H1 (cell line): ENCODE measurements around the gene FRAT2. TPM values are rescaled to one million over a fixed set of nuclear protein-coding genes. Genes with fewer than 3 reads are reported as not detected.
A peak's percentile ranks its signal among the peaks of the same experiment; 100 is the strongest.
"Not testable (repeated sequence)": the region's sequence is repeated elsewhere in the genome, so short reads cannot be mapped to it uniquely, and the experiment has no call there.

Experiments used
- CTCF ChIA-PET: fragments of 300-600 bp; sonication (Branson Sonifier 250); formaldehyde crosslinking; loops from one replicate; lab custom pipeline; 2021; ENCODE audit not compliant: partially characterized antibody; lab: Charles Lee
- POLR2A ChIA-PET: fragments of 300-600 bp; sonication (Branson Sonifier 250); formaldehyde crosslinking; loops from one replicate; lab custom pipeline; 2021; ENCODE audit warnings: inconsistent platforms; ENCODE audit not compliant: partially characterized antibody; lab: Charles Lee
- DNase-seq, 2 experiments: peaks; one replicate each; pipeline versions ENCODE4 v3.0.0 to v3.0.0-alpha.2; 2010 to 2022; ENCODE audit warnings: low spot score in 2 of 2, low read depth in 1 of 2, mixed read lengths in 1 of 2
- FAIRE-seq: peaks from 2 replicates; lab custom pipeline; 2011; peaks lifted over from hg19 to GRCh38; lab: Jason Lieb, UNC
- H2AFZ ChIP-seq: 2 replicates; pipeline ENCODE4 v1.8.1; 2012; ENCODE audit warnings: low read length, inconsistent platforms
- H2AK5ac ChIP-seq: 2 replicates; pipeline ENCODE4 v1.6.1; 2013; ENCODE audit warnings: low read depth, low read length
- H2BK120ac ChIP-seq: replicated peaks from 2 replicates; pipeline ENCODE3; 2013; ENCODE audit warnings: low read depth, low read length, inconsistent platforms
- H2BK12ac ChIP-seq: 2 replicates; pipeline ENCODE4 v1.6.1; 2013; ENCODE audit warnings: low read depth, low read length
- H2BK15ac ChIP-seq: 2 replicates; pipeline ENCODE4 v1.6.1; 2013; ENCODE audit warnings: low read length
- H2BK20ac ChIP-seq: 2 replicates; pipeline ENCODE4 v1.6.1; 2013; ENCODE audit warnings: low read length
- H2BK5ac ChIP-seq: 2 replicates; pipeline ENCODE4 v1.6.1; 2013; ENCODE audit warnings: low read depth, low read length
- H3K14ac ChIP-seq: 2 replicates; pipeline ENCODE4 v1.6.1; 2013; ENCODE audit warnings: inconsistent platforms; ENCODE audit not compliant: insufficient read length
- H3K18ac ChIP-seq: 2 replicates; pipeline ENCODE4 v1.6.1; 2013; ENCODE audit warnings: low read length; ENCODE audit errors: extremely low read depth
- H3K23ac ChIP-seq: 2 replicates; pipeline ENCODE4 v1.6.1; 2013; ENCODE audit warnings: inconsistent platforms; ENCODE audit not compliant: insufficient read length
- H3K23me2 ChIP-seq: 2 replicates; pipeline ENCODE4 v1.6.1; 2013; ENCODE audit warnings: low read depth, low read length
- H3K27ac ChIP-seq: 2 replicates; pipeline ENCODE4 v1.6.1; 2011; ENCODE audit warnings: low read depth, low read length, inconsistent platforms
- H3K27me3 ChIP-seq, 4 experiments: replicated peaks in 1 of 4; 1 replicate in 1 of 4; 2 replicates in 3 of 4; pipeline versions ENCODE4 v1.6.1 to v1.8.1; 2011 to 2013; ENCODE audit warnings: low read length in 3 of 4, mild to moderate bottlenecking in 3 of 4, inconsistent platforms in 2 of 4, mixed read lengths in 2 of 4, moderate library complexity in 1 of 4; ENCODE audit not compliant: control insufficient read depth in 3 of 4, insufficient read depth in 3 of 4; ENCODE audit errors: extremely low read depth in 1 of 4
- H3K36me3 ChIP-seq, 4 experiments: 2 replicates each; pipeline versions ENCODE4 v1.6.1 to v1.8.1; 2011 to 2013; ENCODE audit warnings: mild to moderate bottlenecking in 4 of 4, low read length in 3 of 4, moderate library complexity in 2 of 4, control low read depth in 1 of 4, inconsistent platforms in 1 of 4; ENCODE audit not compliant: insufficient read depth in 4 of 4, control insufficient read depth in 2 of 4
- H3K4ac ChIP-seq: replicated peaks from 2 replicates; pipeline ENCODE3; 2013; ENCODE audit warnings: low read length, low read depth, mixed read lengths, inconsistent platforms; ENCODE audit not compliant: insufficient read length
- H3K4me1 ChIP-seq, 4 experiments: replicated peaks in 1 of 4; 1 replicate in 1 of 4; 2 replicates in 3 of 4; pipeline versions ENCODE4 v1.6.1 to v1.8.1; 2011 to 2013; ENCODE audit warnings: low read length in 3 of 4, inconsistent platforms in 2 of 4, mixed read lengths in 1 of 4; ENCODE audit not compliant: insufficient read depth in 4 of 4, control insufficient read depth in 3 of 4
- H3K4me2 ChIP-seq, 2 experiments: 2 replicates each; pipeline versions ENCODE4 v1.6.1 to v1.8.1; 2011 to 2013; ENCODE audit warnings: low read depth in 2 of 2, low read length in 2 of 2, control low read depth in 1 of 2, inconsistent platforms in 1 of 2, mild to moderate bottlenecking in 1 of 2; ENCODE audit not compliant: insufficient read depth in 1 of 2
- H3K4me3 ChIP-seq, 4 experiments: fragments of 200-600, 300-600 bp in 1 of 4; sonication (generic), shearing (Covaris generic), sonication (Bioruptor Twin) in 1 of 4; 2 replicates each; pipeline versions ENCODE4 v1.5.1 to v1.8.1; 2011 to 2016; ENCODE audit warnings: low read length in 4 of 4, low read depth in 3 of 4, control low read depth in 2 of 4, inconsistent platforms in 2 of 4, mild to moderate bottlenecking in 2 of 4, mixed read lengths in 1 of 4, moderate library complexity in 1 of 4; ENCODE audit not compliant: insufficient read depth in 2 of 4; ENCODE audit errors: extremely low read depth in 1 of 4
- H3K56ac ChIP-seq: replicated peaks from 2 replicates; pipeline ENCODE3; 2013; ENCODE audit warnings: low read depth, mild to moderate bottlenecking, mixed read lengths, low read length, inconsistent platforms; ENCODE audit not compliant: insufficient read length
- H3K79me1 ChIP-seq: 2 replicates; pipeline ENCODE4 v1.6.1; 2013; ENCODE audit warnings: low read depth, low read length, control low read depth
- H3K79me2 ChIP-seq, 2 experiments: 2 replicates each; pipeline versions ENCODE4 v1.6.1 to v1.8.1; 2012 to 2013; ENCODE audit warnings: low read length in 2 of 2, mild to moderate bottlenecking in 2 of 2, inconsistent platforms in 1 of 2; ENCODE audit not compliant: insufficient read depth in 2 of 2, control insufficient read depth in 1 of 2
- H3K9ac ChIP-seq, 4 experiments: replicated peaks in 1 of 4; 1 replicate in 1 of 4; 2 replicates in 3 of 4; pipeline versions ENCODE4 v1.6.1 to v1.8.1; 2011 to 2013; ENCODE audit warnings: low read depth in 3 of 4, low read length in 3 of 4, control low read depth in 2 of 4, mild to moderate bottlenecking in 2 of 4, moderate library complexity in 2 of 4, inconsistent platforms in 1 of 4; ENCODE audit errors: extremely low read depth in 1 of 4
- H3K9me3 ChIP-seq, 2 experiments: 2 replicates each; pipeline versions ENCODE4 v1.6.1 to v1.8.1; 2012 to 2013; ENCODE audit warnings: mild to moderate bottlenecking in 2 of 2, moderate library complexity in 2 of 2, control low read depth in 1 of 2, inconsistent platforms in 1 of 2, low read depth in 1 of 2, low read length in 1 of 2, mixed read lengths in 1 of 2; ENCODE audit not compliant: insufficient read depth in 2 of 2
- H4K20me1 ChIP-seq, 2 experiments: replicated peaks in 1 of 2; 2 replicates each; pipeline versions ENCODE3 to v1.8.1; 2011 to 2013; ENCODE audit warnings: inconsistent platforms in 2 of 2, low read length in 2 of 2, mild to moderate bottlenecking in 1 of 2; ENCODE audit not compliant: insufficient read depth in 2 of 2, control insufficient read depth in 1 of 2
- H4K5ac ChIP-seq: 2 replicates; pipeline ENCODE4 v1.6.1; 2013; ENCODE audit warnings: low read length, low read depth, mixed read lengths, inconsistent platforms; ENCODE audit not compliant: insufficient read length
- H4K8ac ChIP-seq: 2 replicates; pipeline ENCODE4 v1.8.0; 2013; ENCODE audit warnings: mild to moderate bottlenecking, moderate library complexity, low read length, inconsistent platforms; ENCODE audit not compliant: insufficient read depth; ENCODE audit errors: extremely low read depth
- H4K91ac ChIP-seq: replicated peaks from 2 replicates; pipeline ENCODE3; 2013; ENCODE audit warnings: low read length, mixed read lengths, inconsistent platforms; ENCODE audit not compliant: insufficient read length
- WGBS, 2 experiments: shearing (Covaris generic) in 1 of 2; methylation state at CpG; one replicate each; pipeline versions ENCODE4 v1.1.6 to v1.1.7; 2013 to 2015; ENCODE audit warnings: low lambda C conversion rate in 2 of 2, mixed read lengths in 2 of 2, inconsistent platforms in 1 of 2, low coverage in 1 of 2, missing lambda C conversion rate in 1 of 2; ENCODE audit not compliant: insufficient replicate concordance in 2 of 2, insufficient coverage in 1 of 2, insufficient read length in 1 of 2; ENCODE audit errors: extremely low coverage in 1 of 2, missing lambda C conversion rate in 1 of 2; 5-methylcytosine and 5-hydroxymethylcytosine counted together
- polyA plus RNA-seq, 7 experiments: library from polyadenylated mRNA; depleted of rRNA in 3 of 7; stranded (reverse) in 5 of 7; unstranded in 2 of 7; fragments of >200 nt in 5 of 7; fragments of 200-250 nt in 2 of 7; gene quantifications; 1 replicate in 5 of 7; 2 replicates in 1 of 7; 4 replicates in 1 of 7; pipeline versions ENCODE4 v1.2.1 to v1.2.3, GENCODE V29; 2011 to 2013; ENCODE audit warnings: missing spikeins in 2 of 7, mixed read lengths in 2 of 7
- total RNA-seq: library from RNA; stranded (reverse); fragmentation: NEBNext Ultra II Directional; extraction: Animal tissue kit (Norgen Biotek cat#: 25700); gene quantifications from 2 replicates; pipeline ENCODE4 v1.2.1, GENCODE V29; 2021

FRAT2 gene
- total and polyA plus RNA-seq, 2 of the 8 experiments (the other 6 are each of a cell fraction or from before 2014, with no cell fraction given) = 47.4 to 83.0 TPM

DNA sequence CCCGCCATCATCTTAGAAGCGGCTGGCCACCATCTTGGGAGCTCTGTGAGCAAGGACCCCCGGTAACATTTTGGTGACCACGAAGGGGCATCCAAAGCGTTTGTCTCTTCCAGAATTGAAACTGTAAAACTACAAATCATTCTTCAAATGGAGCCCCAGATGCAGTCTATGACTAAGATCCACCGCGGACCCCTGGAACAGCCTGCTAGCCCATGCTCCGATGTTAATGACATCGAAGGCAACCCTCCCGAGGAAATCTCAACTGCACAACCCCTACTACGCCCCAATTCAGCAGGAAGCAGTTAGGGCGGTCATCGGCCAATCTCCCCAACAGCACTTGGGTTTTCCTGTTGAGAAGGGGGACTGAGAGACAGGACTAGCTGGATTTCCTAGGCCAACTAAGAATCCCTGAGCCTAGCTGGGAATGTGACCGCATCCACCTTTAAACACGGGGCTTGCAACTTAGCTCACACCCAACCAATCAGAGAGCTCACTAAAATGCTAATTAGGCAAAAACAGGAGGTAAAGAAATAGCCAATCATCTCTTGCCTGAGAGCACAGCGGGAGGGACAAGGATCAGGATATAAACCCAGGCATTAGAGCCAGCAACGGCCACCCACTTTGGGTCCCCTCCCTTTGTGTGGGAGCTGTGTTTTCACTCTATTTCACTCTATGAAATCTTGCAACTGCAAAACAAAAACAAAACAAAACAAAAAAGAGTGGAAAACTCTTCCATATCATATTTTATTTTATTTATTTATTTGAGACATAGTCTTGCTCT is 43.8 kb downstream of the FRAT2 start:
- H3K79me1 ChIP-seq, FAIRE-seq, H3K9ac ChIP-seq, H3K23me2 ChIP-seq, H3K27me3 ChIP-seq, H2AK5ac ChIP-seq, H3K4ac ChIP-seq, H2BK15ac ChIP-seq, H3K4me1 ChIP-seq, H3K27ac ChIP-seq, H2AFZ ChIP-seq, H4K91ac ChIP-seq, DNase-seq, H4K5ac ChIP-seq, H2BK5ac ChIP-seq, H3K9me3 ChIP-seq, H2BK12ac ChIP-seq, H3K56ac ChIP-seq, H3K23ac ChIP-seq, H3K14ac ChIP-seq, H4K20me1 ChIP-seq, H4K8ac ChIP-seq, H2BK120ac ChIP-seq, H2BK20ac ChIP-seq, H3K36me3 ChIP-seq, H3K18ac ChIP-seq: not testable (repeated sequence)
- Histone ChIP-seq H3K79me2 (peaks cover 0 to 25% of the 10 kb centered on the region in 2 experiments; a peak in 2 of 4 replicates), H3K4me2 (peak overlapping the region; percentile 48 to 82; a peak in 2 of 4 replicates), H3K4me3 (peak overlapping the region in 2 of 4 experiments; percentile 82 to 87; a peak in 2 of 8 replicates)
- WGBS, 2 experiments = 85% methylated on average over 17 of the region's 17 CpGs; no CpG with 5 or more reads in 1 of the 2 experiments
- CTCF ChIA-PET = interaction anchor here (1.1 to 3.6 kb wide), 5 partner anchors 10 to 62 kb away, joined by 3 to 17 read pairs (median 3); no protein-coding TSS in a partner anchor
- POLR2A ChIA-PET = interaction anchor here (1.2 to 3.4 kb wide), 4 partner anchors 12 to 110 kb away, joined by 3 to 32 read pairs (median 10); partner anchors contain the start of genes FRAT2 and RRP12
